WTC11 (cell line): ENCODE data around the gene SDK2. TPM values are rescaled to one million over a fixed set of nuclear protein-coding genes. Genes with fewer than 3 reads are reported as not detected.
A peak's percentile ranks its signal among the peaks of the same experiment; 100 is the strongest.

Experiments
- ATAC-seq: fragments of 200-7000 bp; cut with Tn5 transposase; 2 replicates; pipeline ENCODE4 v1.10.0; 2021; ENCODE audit warnings: mild to moderate bottlenecking, moderate library complexity
- CTCF ChIA-PET: fragments of 300-600 bp; sonication (Branson Sonifier 250); formaldehyde crosslinking; loops from one replicate; lab custom pipeline; 2021; ENCODE audit warnings: antibody characterized with exemption; lab: Charles Lee
- POLR2A ChIA-PET: fragments of 350-600 bp; sonication (Branson Sonifier 250); formaldehyde crosslinking; loops from one replicate; lab custom pipeline; 2021; ENCODE audit warnings: antibody characterized with exemption; lab: Charles Lee
- DNase-seq: peaks from one replicate; pipeline ENCODE4 v3.0.0; 2021; ENCODE audit warnings: low spot score
- H3K27ac Mint-ChIP-seq: 2 replicates; pipeline ENCODE4 v1.8.0; 2021; ENCODE audit warnings: mixed read lengths
- H3K27me3 Mint-ChIP-seq: 2 replicates; pipeline ENCODE4 v1.8.0; 2021; ENCODE audit warnings: low read depth, mild to moderate bottlenecking, moderate library complexity, mixed read lengths
- H3K36me3 Mint-ChIP-seq: 2 replicates; pipeline ENCODE4 v1.8.0; 2021; ENCODE audit warnings: mixed read lengths
- H3K4me1 Mint-ChIP-seq: 2 replicates; pipeline ENCODE4 v1.8.0; 2022; ENCODE audit warnings: mixed read lengths
- H3K4me3 Mint-ChIP-seq: 2 replicates; pipeline ENCODE4 v1.8.0; 2021; ENCODE audit warnings: mild to moderate bottlenecking, moderate library complexity, mixed read lengths
- H3K9me3 Mint-ChIP-seq: 2 replicates; pipeline ENCODE4 v1.8.0; 2021; ENCODE audit warnings: mixed read lengths
- ATF1 ChIP-seq: sonication (generic); formaldehyde crosslinking; IDR thresholded peaks from 2 replicates; pipeline ENCODE4 v1.8.1; 2023; ENCODE audit warnings: mild to moderate bottlenecking, moderate library complexity, missing genetic modification reagents
- ATF2 ChIP-seq: sonication (generic); formaldehyde crosslinking; IDR thresholded peaks from 2 replicates; pipeline ENCODE4 v1.8.1; 2022; ENCODE audit warnings: low read depth, missing genetic modification reagents, borderline replicate concordance
- EMX1 ChIP-seq: fragments of 250-450 bp; sonication (Bioruptor Pico); IDR thresholded peaks from 2 replicates; pipeline ENCODE4 v1.8.0; 2021; ENCODE audit warnings: mild to moderate bottlenecking
- FOXK1 ChIP-seq: sonication (generic); formaldehyde crosslinking; IDR thresholded peaks from 2 replicates; pipeline ENCODE4 v1.8.0; 2022; ENCODE audit warnings: mild to moderate bottlenecking, moderate library complexity, missing genetic modification reagents
- GABPB1 ChIP-seq: sonication (generic); formaldehyde crosslinking; IDR thresholded peaks from 2 replicates; pipeline ENCODE4 v1.8.1; 2023; ENCODE audit warnings: mild to moderate bottlenecking, missing genetic modification reagents
- JAZF1 ChIP-seq: fragments of 250-450 bp; sonication (Bioruptor Pico); IDR thresholded peaks from 2 replicates; pipeline ENCODE4 v1.9.0; 2021; ENCODE audit warnings: moderate library complexity, mild to moderate bottlenecking, inconsistent platforms
- KAT7 ChIP-seq: sonication (generic); formaldehyde crosslinking; IDR thresholded peaks from 2 replicates; pipeline ENCODE4 v1.8.1; 2023; ENCODE audit warnings: missing genetic modification reagents, mild to moderate bottlenecking, borderline replicate concordance
- MXD4 ChIP-seq: fragments of 250-450 bp; sonication (Bioruptor Pico); IDR thresholded peaks from 2 replicates; pipeline ENCODE4 v1.8.0; 2021; ENCODE audit warnings: mild to moderate bottlenecking, moderate library complexity, borderline replicate concordance
- NFYB ChIP-seq: sonication (generic); formaldehyde crosslinking; conservative IDR thresholded peaks from 2 replicates; pipeline ENCODE4 v1.8.0; 2022; ENCODE audit warnings: low read depth, missing genetic modification reagents
- SMAD3 ChIP-seq: sonication (generic); formaldehyde crosslinking; IDR thresholded peaks from 2 replicates; pipeline ENCODE4 v1.8.0; 2022; ENCODE audit warnings: missing genetic modification reagents, mild to moderate bottlenecking, borderline replicate concordance
- TCF7 ChIP-seq: sonication (generic); formaldehyde crosslinking; IDR thresholded peaks from 2 replicates; pipeline ENCODE4 v1.8.0; 2022; ENCODE audit warnings: mild to moderate bottlenecking, low read depth, missing genetic modification reagents, moderate library complexity
- USF1 ChIP-seq: sonication (generic); formaldehyde crosslinking; IDR thresholded peaks from 2 replicates; pipeline ENCODE4 v1.8.0; 2022; ENCODE audit warnings: mild to moderate bottlenecking, missing genetic modification reagents
- ZNF121 ChIP-seq: sonication (generic); formaldehyde crosslinking; IDR thresholded peaks from 2 replicates; pipeline ENCODE4 v1.8.0; 2023; ENCODE audit warnings: missing genetic modification reagents
- ZNF232 ChIP-seq: sonication (generic); formaldehyde crosslinking; IDR thresholded peaks from 2 replicates; pipeline ENCODE4 v1.8.0; 2022; ENCODE audit warnings: mild to moderate bottlenecking, missing genetic modification reagents
- ZNF512 ChIP-seq: sonication (generic); formaldehyde crosslinking; IDR thresholded peaks from 2 replicates; pipeline ENCODE4 v1.8.1; 2022; ENCODE audit warnings: missing genetic modification reagents, borderline replicate concordance
- ZNF532 ChIP-seq: fragments of 250-450 bp; sonication (Bioruptor Pico); IDR thresholded peaks from 2 replicates; pipeline ENCODE4 v1.9.0; 2021; ENCODE audit warnings: mild to moderate bottlenecking, borderline replicate concordance
- total RNA-seq: library from RNA; stranded (reverse); gene quantifications from 3 replicates; pipeline ENCODE4 v1.2.3, GENCODE V29; 2021
- TF ChIP-seq, protein P1 (sequence below): sonication (generic); formaldehyde crosslinking; IDR thresholded peaks from 2 replicates; pipeline ENCODE4 v1.8.0; 2022; ENCODE audit warnings: mild to moderate bottlenecking, missing genetic modification reagents
- TF ChIP-seq, protein P2 (sequence below): sonication (generic); formaldehyde crosslinking; IDR thresholded peaks from 2 replicates; pipeline ENCODE4 v1.8.1; 2023; ENCODE audit warnings: mild to moderate bottlenecking, missing genetic modification reagents, borderline replicate concordance
- TF ChIP-seq, protein P3 (sequence below): sonication (generic); formaldehyde crosslinking; IDR thresholded peaks from 2 replicates; pipeline ENCODE4 v1.8.1; 2023; ENCODE audit warnings: mild to moderate bottlenecking, missing genetic modification reagents, moderate library complexity

Gene SDK2
- total RNA-seq, 1 experiment from 2014 or later: 14.8 TPM

DNA sequence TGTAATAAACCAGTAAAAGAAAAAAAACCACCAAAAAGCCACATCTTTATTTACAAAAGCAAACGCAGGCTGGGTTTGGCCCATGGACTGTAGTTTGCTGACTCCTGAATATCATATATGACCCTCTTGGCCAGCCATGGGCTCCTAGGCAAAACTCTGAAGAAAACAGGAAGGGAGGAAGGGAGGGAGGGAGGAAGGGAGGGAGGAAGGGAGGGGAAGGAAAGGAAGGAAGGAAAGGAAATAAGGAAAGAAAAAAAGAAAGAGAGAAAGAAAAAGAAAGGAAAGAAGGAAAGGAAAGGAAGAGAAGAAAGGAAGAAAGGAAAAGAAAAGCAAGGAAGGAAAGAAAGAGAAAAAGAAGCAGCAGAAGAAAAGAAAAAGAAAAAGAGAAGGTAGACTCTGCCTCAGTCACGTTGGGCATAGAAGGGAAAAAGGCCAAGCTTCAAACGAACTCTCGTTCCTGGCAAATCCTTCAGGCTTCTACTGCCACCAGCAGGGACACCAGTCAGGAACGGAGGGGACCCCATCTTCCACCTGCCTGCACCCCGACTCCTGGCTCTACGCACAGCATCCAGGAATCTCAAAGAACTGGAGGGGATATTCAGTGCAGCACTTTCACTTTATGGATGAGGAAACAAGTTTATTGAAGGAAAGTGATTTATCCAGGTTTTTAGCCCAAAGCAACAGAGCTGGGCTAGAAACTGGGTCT is 354.5 kb downstream of the SDK2 start:
- Mint-ChIP-seq H3K27me3 (no peaks in the 10 kb centered on the region), H3K36me3 (peaks cover 2% of the 10 kb centered on the region; the same call in 1 of the 2 replicates), H3K27ac (no peak overlapping the region), H3K9me3 (no peaks in the 10 kb centered on the region), H3K4me1 (peaks cover 22% of the 10 kb centered on the region), H3K4me3 (no peak overlapping the region)
- no peak for DNase-seq
- no peak for ATAC-seq
- ChIA-PET POLR2A (no interaction called here), CTCF (interaction anchor here (1.0 to 3.1 kb wide), 2 partner anchors 23 to 80 kb away, joined by 3 to 10 read pairs; no protein-coding TSS in a partner anchor)
- no peak for TF ChIP-seq ZNF121 (CRISPR knock-in tag)
- peak; percentile 59; the same call in 1 of the 2 replicates for TF ChIP-seq ZNF512 (CRISPR knock-in tag)

- ATAC-seq: no peak
- peaks cover 30% of the 10 kb centered on the region for H3K4me1 Mint-ChIP-seq
- no peak for DNase-seq
- CTCF ChIA-PET: interaction anchor here (1.0 to 1.2 kb wide), 2 partner anchors 22 to 81 kb away, joined by 3 read pairs; no protein-coding TSS in a partner anchor
- H3K27me3 Mint-ChIP-seq: no peaks in the 10 kb centered on the region
- H3K36me3 Mint-ChIP-seq: peaks cover 2% of the 10 kb centered on the region; the same call in 1 of the 2 replicates
- peak overlapping the region; percentile 72; the same call in 1 of the 2 replicates for H3K27ac Mint-ChIP-seq
- H3K9me3 Mint-ChIP-seq: no peaks in the 10 kb centered on the region
- POLR2A ChIA-PET: no interaction called here
- H3K4me3 Mint-ChIP-seq: no peak overlapping the region
- TF ChIP-seq NFYB (CRISPR knock-in tag): no peak
- no peak for TF ChIP-seq SMAD3 (CRISPR knock-in tag)
- no peak for TF ChIP-seq USF1 (CRISPR knock-in tag)
- no peak for TF ChIP-seq KAT7
- TF ChIP-seq MXD4 (CRISPR knock-in tag): no peak
- no peak for TF ChIP-seq FOXK1 (CRISPR knock-in tag)
- peak; percentile 58 for TF ChIP-seq GABPB1 (CRISPR knock-in tag)
- TF ChIP-seq, protein P1, sequence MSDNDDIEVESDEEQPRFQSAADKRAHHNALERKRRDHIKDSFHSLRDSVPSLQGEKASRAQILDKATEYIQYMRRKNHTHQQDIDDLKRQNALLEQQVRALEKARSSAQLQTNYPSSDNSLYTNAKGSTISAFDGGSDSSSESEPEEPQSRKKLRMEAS (CRISPR knock-in tag): no peak
- no peak for TF ChIP-seq ZNF532 (CRISPR knock-in tag)
- TF ChIP-seq ZNF232 (CRISPR knock-in tag): no peak
- no peak for TF ChIP-seq ATF2 (CRISPR knock-in tag)
- TF ChIP-seq, protein P2, sequence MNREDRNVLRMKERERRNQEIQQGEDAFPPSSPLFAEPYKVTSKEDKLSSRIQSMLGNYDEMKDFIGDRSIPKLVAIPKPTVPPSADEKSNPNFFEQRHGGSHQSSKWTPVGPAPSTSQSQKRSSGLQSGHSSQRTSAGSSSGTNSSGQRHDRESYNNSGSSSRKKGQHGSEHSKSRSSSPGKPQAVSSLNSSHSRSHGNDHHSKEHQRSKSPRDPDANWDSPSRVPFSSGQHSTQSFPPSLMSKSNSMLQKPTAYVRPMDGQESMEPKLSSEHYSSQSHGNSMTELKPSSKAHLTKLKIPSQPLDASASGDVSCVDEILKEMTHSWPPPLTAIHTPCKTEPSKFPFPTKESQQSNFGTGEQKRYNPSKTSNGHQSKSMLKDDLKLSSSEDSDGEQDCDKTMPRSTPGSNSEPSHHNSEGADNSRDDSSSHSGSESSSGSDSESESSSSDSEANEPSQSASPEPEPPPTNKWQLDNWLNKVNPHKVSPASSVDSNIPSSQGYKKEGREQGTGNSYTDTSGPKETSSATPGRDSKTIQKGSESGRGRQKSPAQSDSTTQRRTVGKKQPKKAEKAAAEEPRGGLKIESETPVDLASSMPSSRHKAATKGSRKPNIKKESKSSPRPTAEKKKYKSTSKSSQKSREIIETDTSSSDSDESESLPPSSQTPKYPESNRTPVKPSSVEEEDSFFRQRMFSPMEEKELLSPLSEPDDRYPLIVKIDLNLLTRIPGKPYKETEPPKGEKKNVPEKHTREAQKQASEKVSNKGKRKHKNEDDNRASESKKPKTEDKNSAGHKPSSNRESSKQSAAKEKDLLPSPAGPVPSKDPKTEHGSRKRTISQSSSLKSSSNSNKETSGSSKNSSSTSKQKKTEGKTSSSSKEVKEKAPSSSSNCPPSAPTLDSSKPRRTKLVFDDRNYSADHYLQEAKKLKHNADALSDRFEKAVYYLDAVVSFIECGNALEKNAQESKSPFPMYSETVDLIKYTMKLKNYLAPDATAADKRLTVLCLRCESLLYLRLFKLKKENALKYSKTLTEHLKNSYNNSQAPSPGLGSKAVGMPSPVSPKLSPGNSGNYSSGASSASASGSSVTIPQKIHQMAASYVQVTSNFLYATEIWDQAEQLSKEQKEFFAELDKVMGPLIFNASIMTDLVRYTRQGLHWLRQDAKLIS (CRISPR knock-in tag): no peak
- no peak for TF ChIP-seq JAZF1 (CRISPR knock-in tag)
- TF ChIP-seq, protein P3, sequence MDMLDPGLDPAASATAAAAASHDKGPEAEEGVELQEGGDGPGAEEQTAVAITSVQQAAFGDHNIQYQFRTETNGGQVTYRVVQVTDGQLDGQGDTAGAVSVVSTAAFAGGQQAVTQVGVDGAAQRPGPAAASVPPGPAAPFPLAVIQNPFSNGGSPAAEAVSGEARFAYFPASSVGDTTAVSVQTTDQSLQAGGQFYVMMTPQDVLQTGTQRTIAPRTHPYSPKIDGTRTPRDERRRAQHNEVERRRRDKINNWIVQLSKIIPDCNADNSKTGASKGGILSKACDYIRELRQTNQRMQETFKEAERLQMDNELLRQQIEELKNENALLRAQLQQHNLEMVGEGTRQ (CRISPR knock-in tag): no peak
- TF ChIP-seq EMX1: no peak
- no peak for TF ChIP-seq TCF7 (CRISPR knock-in tag)
- TF ChIP-seq ZNF121 (CRISPR knock-in tag): 0 out of 2 replicates have a peak, but pooled peaks have one; percentile 22
- no peak for TF ChIP-seq ATF1 (CRISPR knock-in tag)
Measured at GRCh38 chr17:73288534-73289302, 355.5 kb downstream of the SDK2 start.
